RWPE2 (cell line): ENCODE measurements around the gene TMEM217.
A peak's percentile ranks its signal among the peaks of the same experiment; 100 is the strongest.

Experiments used
- ATAC-seq: fragments of 200-7000 bp; cut with Tn5 transposase; 3 replicates; pipeline ENCODE4 v1.9.1; 2021; ENCODE audit warnings: low read depth
- DNase-seq: peaks from one replicate; pipeline ENCODE4 v3.0.0-alpha.2; 2020; ENCODE audit warnings: low spot score
- H3K27ac ChIP-seq: fragments of 450-650 bp; 2 replicates; pipeline ENCODE4 v1.5.1; 2017; ENCODE audit warnings: mild to moderate bottlenecking; ENCODE audit not compliant: poor library complexity, severe bottlenecking
- H3K27me3 ChIP-seq: fragments of 250-450 bp; sonication (Bioruptor Pico); 2 replicates; pipeline ENCODE4 v1.5.1; 2021; ENCODE audit warnings: mild to moderate bottlenecking, moderate library complexity; ENCODE audit not compliant: insufficient read depth, poor library complexity, severe bottlenecking
- H3K36me3 ChIP-seq: fragments of 250-450 bp; sonication (Bioruptor Pico); 2 replicates; pipeline ENCODE4 v1.5.1; 2020; ENCODE audit warnings: low read depth, mild to moderate bottlenecking, moderate library complexity
- H3K4me1 ChIP-seq: fragments of 250-450 bp; sonication (Bioruptor Pico); 2 replicates; pipeline ENCODE4 v1.5.1; 2021; ENCODE audit warnings: mild to moderate bottlenecking, moderate library complexity; ENCODE audit not compliant: insufficient read depth, poor library complexity, severe bottlenecking
- H3K4me3 ChIP-seq: fragments of 250-450 bp; sonication (Bioruptor Pico); 2 replicates; pipeline ENCODE4 v1.5.1; 2021; ENCODE audit warnings: mild to moderate bottlenecking, moderate library complexity; ENCODE audit not compliant: severe bottlenecking
- H3K9me3 ChIP-seq: fragments of 250-450 bp; sonication (Bioruptor Pico); 2 replicates; pipeline ENCODE4 v1.5.1; 2021; ENCODE audit warnings: mild to moderate bottlenecking, moderate library complexity; ENCODE audit not compliant: severe bottlenecking
- CTCF ChIP-seq: fragments of 450-650 bp; IDR thresholded peaks from one replicate; pipeline ENCODE4 v1.5.1; 2017; ENCODE audit warnings: mild to moderate bottlenecking, moderate library complexity; ENCODE audit not compliant: poor library complexity, severe bottlenecking

Gene TMEM217

DNA sequence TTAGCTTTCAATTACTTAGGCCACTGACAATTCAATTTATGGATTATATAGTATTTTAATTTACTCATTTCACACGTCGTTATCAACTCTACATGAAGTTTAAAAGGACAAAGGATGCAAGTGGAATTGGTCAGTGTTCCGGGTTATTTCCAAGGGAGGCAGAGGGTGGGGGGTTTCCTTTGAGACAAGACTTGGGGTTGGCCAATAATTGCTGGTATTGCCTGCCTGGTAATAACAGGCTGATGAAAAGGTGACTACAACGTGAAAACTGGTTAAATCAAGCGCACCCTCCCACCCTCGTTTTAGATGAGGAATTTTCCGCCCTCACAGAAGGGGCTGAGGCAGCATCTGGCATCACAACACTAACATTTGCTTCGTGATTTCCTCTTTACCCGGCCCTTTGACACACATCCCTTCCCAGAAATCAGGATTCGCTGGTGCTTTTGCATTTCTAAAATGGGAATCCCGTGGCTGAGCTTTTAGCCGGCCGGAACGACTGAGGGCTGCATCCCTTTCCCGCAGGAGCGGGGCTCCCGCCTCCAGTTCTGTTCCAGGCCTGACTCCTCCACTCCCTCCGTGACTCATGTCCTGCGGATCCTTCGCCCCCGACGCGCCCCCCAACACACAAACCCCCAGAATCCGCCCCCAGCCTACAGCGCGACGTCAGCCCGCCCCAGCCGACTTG, 89.0 kb downstream of the TMEM217 start:
- H3K4me3 ChIP-seq = peak overlapping the region; percentile 44
- DNase-seq = no peak
- ATAC-seq = peak; percentile 37
- no peaks in the 10 kb centered on the region for H3K9me3 ChIP-seq
- no peaks in the 10 kb centered on the region for H3K27me3 ChIP-seq
- TF ChIP-seq CTCF = no peak
- H3K27ac ChIP-seq = peak overlapping the region; percentile 80
- H3K36me3 ChIP-seq = peaks cover 30% of the 10 kb centered on the region
- peaks cover 9% of the 10 kb centered on the region for H3K4me1 ChIP-seq

DNA sequence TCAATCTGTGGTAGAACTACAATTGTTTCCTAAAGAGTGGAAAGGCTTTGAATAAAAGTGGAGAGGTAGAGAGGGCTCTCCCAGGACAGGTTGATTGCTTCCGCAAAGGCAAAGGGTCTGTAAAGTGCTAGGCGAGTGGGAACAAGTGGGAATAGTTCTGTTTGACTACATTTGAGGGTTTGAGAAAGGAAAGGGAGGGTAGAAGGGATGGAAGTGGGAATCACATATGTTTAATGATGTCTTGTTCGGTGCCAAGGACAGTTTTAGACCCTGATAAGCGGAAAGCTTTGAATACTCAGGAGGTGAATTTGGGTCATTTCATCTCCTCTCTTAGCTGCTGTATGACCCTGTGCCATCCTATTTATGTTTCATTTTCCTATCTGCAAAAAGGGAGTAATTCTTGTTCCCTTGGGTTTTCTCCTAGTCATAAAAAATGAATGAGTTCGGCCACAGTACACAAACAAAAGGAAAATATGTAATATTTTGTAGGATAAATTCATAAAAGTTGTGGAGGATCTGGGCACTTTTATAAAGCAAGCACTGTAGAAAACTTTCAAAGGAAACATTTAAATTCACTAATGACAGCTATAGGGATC, 89.7 kb downstream of the TMEM217 start:
- H3K9me3 ChIP-seq = no peaks in the 10 kb centered on the region
- TF ChIP-seq CTCF = no peak
- ATAC-seq (no peak), DNase-seq (no peak)
- no peaks in the 10 kb centered on the region for H3K27me3 ChIP-seq
- peaks cover 9% of the 10 kb centered on the region for H3K4me1 ChIP-seq
- no peak overlapping the region for H3K4me3 ChIP-seq
- peaks cover 23% of the 10 kb centered on the region for H3K36me3 ChIP-seq
- peak overlapping the region; percentile 80 for H3K27ac ChIP-seq

GRCh38 chr6:37162740-37163139, 95.2 kb downstream of the TMEM217 start:
- DNase-seq = no peak
- no peak for ATAC-seq
- Histone ChIP-seq H3K27me3 (no peaks in the 10 kb centered on the region), H3K4me1 (no peaks in the 10 kb centered on the region), H3K9me3 (no peaks in the 10 kb centered on the region), H3K36me3 (no peaks in the 10 kb centered on the region), H3K4me3 (no peak overlapping the region), H3K27ac (no peak overlapping the region)
- no peak for TF ChIP-seq CTCF
